NCI-H2171 (cell line): ENCODE results near the gene SEC14L6.

Experiments used
- DNase-seq: peaks from one replicate; lab custom pipeline; 2025; lab: John Stamatoyannopoulos, UW

SEC14L6 gene

GRCh38 chr22:30535182-30535581 lies 11.4 kb downstream of the SEC14L6 start:
- no peak for DNase-seq

GRCh38 chr22:30531651-30532608 lies 14.6 kb downstream of the SEC14L6 start:
- no peak for DNase-seq

GRCh38 chr22:30526656-30527055 lies 19.9 kb downstream of the SEC14L6 start:
- DNase-seq: no peak

GRCh38 chr22:30523646-30524489 lies 22.7 kb downstream of the SEC14L6 start:
- DNase-seq: no peak

GRCh38 chr22:30521368-30522156 lies 25.0 kb downstream of the SEC14L6 start:
- DNase-seq: no peak

GRCh38 chr22:30519842-30520425 lies 26.6 kb downstream of the SEC14L6 start:
- no peak for DNase-seq

GRCh38 chr22:30516731-30517130 lies 29.8 kb downstream of the SEC14L6 start:
- DNase-seq: no peak

- DNase-seq: no peak
Observed at GRCh38 chr22:30516273-30516672, 30.3 kb downstream of the SEC14L6 start.

- DNase-seq: no peak
Observed at GRCh38 chr22:30514252-30514651, 32.3 kb downstream of the SEC14L6 start.

- DNase-seq: no peak
Observed at GRCh38 chr22:30513462-30513861, 33.1 kb downstream of the SEC14L6 start.

GRCh38 chr22:30511911-30512310 lies 34.6 kb downstream of the SEC14L6 start:
- DNase-seq: no peak

- DNase-seq: no peak
Observed at GRCh38 chr22:30511109-30511508, 35.4 kb downstream of the SEC14L6 start.

GRCh38 chr22:30508216-30508615 lies 38.3 kb downstream of the SEC14L6 start:
- no peak for DNase-seq

GRCh38 chr22:30507670-30508069 lies 38.9 kb downstream of the SEC14L6 start:
- no peak for DNase-seq

- no peak for DNase-seq
Observed at GRCh38 chr22:30506507-30506968, 40.0 kb downstream of the SEC14L6 start.

- DNase-seq: no peak
Observed at GRCh38 chr22:30503551-30503950, 43.0 kb downstream of the SEC14L6 start.

- DNase-seq: no peak
Observed at GRCh38 chr22:30502911-30503310, 43.6 kb downstream of the SEC14L6 start.

- DNase-seq: no peak
Observed at GRCh38 chr22:30502153-30502552, 44.4 kb downstream of the SEC14L6 start.

- DNase-seq: no peak
Observed at GRCh38 chr22:30500628-30501027, 45.9 kb downstream of the SEC14L6 start.

- DNase-seq: no peak
Observed at GRCh38 chr22:30497466-30498150, 48.9 kb downstream of the SEC14L6 start.
